ENCODE results near the gene THSD7B.

GRCh38 chr2:137023205-137023604 is 257.9 kb downstream of the THSD7B start:
- no peak for TF ChIP-seq CTCF (IDR thresholded peaks at IDR 0.05)
- no peak for TF ChIP-seq EP300 (IDR thresholded peaks at IDR 0.05; ENCODE audit: low read depth)
- no peak for TF ChIP-seq POLR2A (IDR thresholded peaks at IDR 0.05)
